MM.1S (cell line): ENCODE results near the gene PCDHGB1.

ENCODE experiments used
- DNase-seq: peaks from one replicate; pipeline ENCODE4 v3.0.0-alpha.2; 2015
- H2AFZ ChIP-seq: fragments of 300-600 bp; sonication (generic); 2 replicates; pipeline ENCODE4 v1.6.0; 2016; ENCODE audit warnings: antibody characterized with exemption, low read length
- H3F3A ChIP-seq: fragments of 300-600 bp; sonication (generic); 2 replicates; pipeline ENCODE4 v1.6.1; 2016; ENCODE audit warnings: mild to moderate bottlenecking, antibody characterized with exemption, low read length, moderate library complexity, mixed read lengths; ENCODE audit not compliant: insufficient read depth
- H3K27ac ChIP-seq: fragments of 300-600 bp; sonication (generic); 2 replicates; pipeline ENCODE4 v1.5.1; 2016; ENCODE audit warnings: mild to moderate bottlenecking, low read length
- H3K27me3 ChIP-seq: fragments of 300-600 bp; sonication (generic); replicated peaks from 2 replicates; pipeline ENCODE4 v1.6.0; 2016; ENCODE audit warnings: low read length; ENCODE audit not compliant: insufficient read depth
- H3K36me3 ChIP-seq: fragments of 300-600 bp; sonication (generic); replicated peaks from 2 replicates; pipeline ENCODE4 v1.6.1; 2016; ENCODE audit warnings: mild to moderate bottlenecking, low read length, mixed read lengths; ENCODE audit not compliant: insufficient read depth
- H3K4me1 ChIP-seq: fragments of 300-600 bp; sonication (generic); 2 replicates; pipeline ENCODE4 v1.6.1; 2016; ENCODE audit warnings: low read length, mixed read lengths
- H3K4me2 ChIP-seq: fragments of 300-600 bp; sonication (generic); 2 replicates; pipeline ENCODE4 v1.6.0; 2016; ENCODE audit warnings: low read depth, low read length
- H3K4me3 ChIP-seq: fragments of 300-600 bp; sonication (generic); 2 replicates; pipeline ENCODE4 v1.5.1; 2016; ENCODE audit warnings: low read length, mixed read lengths
- H3K79me2 ChIP-seq: fragments of 300-600 bp; sonication (generic); 2 replicates; pipeline ENCODE4 v1.6.1; 2016; ENCODE audit warnings: mixed run types, low read length, mixed read lengths
- H3K9ac ChIP-seq: fragments of 300-600 bp; sonication (generic); 2 replicates; pipeline ENCODE4 v1.6.1; 2016; ENCODE audit warnings: low read length, mixed read lengths
- H3K9me2 ChIP-seq: fragments of 300-600 bp; sonication (generic); replicated peaks from 2 replicates; pipeline ENCODE4 v1.6.1; 2016; ENCODE audit warnings: mild to moderate bottlenecking, low read length, mixed read lengths; ENCODE audit not compliant: insufficient read depth
- H3K9me3 ChIP-seq: fragments of 300-600 bp; sonication (generic); replicated peaks from 2 replicates; pipeline ENCODE4 v1.6.1; 2016; ENCODE audit warnings: mild to moderate bottlenecking, low read length, mixed read lengths; ENCODE audit not compliant: insufficient read depth
- H4K20me1 ChIP-seq: fragments of 300-600 bp; sonication (generic); 2 replicates; pipeline ENCODE4 v1.6.1; 2016; ENCODE audit warnings: mild to moderate bottlenecking, low read length, moderate library complexity, mixed read lengths; ENCODE audit not compliant: insufficient read depth
- EZH2 ChIP-seq: fragments of 300-600 bp; sonication (generic); optimal IDR thresholded peaks from 2 replicates; pipeline ENCODE3; 2017; ENCODE audit warnings: low read depth, mild to moderate bottlenecking, antibody characterized with exemption, low read length, mixed read lengths
- EZH2phosphoT487 ChIP-seq: fragments of 300-600 bp; sonication (generic); IDR thresholded peaks from 2 replicates; pipeline ENCODE4 v1.6.1; 2018; ENCODE audit warnings: antibody characterized with exemption, low read length
- TF ChIP-seq, protein P1 (sequence below): fragments of 300-600 bp; sonication (generic); IDR thresholded peaks from 2 replicates; pipeline ENCODE4 v1.5.1; 2016; ENCODE audit warnings: antibody characterized with exemption, low read length, mixed read lengths

PCDHGB1 gene

DNA sequence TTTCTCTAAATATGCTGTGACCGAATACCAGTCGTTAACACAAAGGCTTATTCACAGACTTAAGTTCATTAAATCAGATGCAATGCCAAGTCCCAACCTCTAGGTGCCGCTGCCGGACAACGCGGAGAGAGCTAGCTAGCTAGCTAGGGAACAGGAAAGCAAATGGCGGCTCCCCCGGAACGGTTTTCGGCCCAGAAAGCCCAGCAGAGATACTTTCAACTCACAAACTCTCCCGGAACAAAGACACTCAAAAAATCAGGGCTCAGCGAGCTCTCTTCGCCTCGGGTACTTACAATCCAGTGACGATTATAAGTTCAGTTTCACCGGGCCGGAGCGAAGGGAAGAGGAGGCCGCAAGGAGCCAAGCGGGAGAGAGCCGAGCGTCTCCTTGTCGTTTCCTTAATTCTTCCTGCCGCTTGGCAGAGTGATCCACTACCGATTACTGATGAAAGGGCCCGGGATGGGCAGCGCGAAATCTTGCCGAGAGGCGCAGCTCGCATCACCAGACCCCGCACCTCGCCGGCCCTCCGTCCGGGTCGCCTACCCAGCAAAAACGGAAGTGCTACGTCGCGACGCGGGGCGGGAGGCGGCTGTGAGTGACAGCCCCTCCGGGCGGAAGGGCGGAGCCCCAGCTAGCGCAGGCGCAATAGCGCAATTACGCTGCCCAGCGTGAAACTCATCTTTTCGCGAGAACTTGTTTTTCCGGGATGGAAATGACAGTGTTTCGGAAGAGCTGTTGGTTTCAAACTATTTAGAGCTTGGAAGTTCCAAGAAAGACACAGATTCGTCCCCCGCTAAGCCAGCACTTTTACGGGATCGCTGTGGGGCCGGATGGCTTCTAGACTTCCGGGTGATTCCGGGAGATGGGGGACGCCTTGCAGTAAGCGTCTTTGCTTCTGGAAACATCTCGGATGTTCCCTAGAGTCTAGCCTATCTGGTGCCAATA, 29.4 kb upstream of the PCDHGB1 start, which contains the start of gene TAF7:
Gene TAF7, minus strand, starts transcription at position 560 of the 945 bp plus-strand sequence. CDS start 740 bp downstream, outside the sequence.
- Histone ChIP-seq H3K9me3 (peaks cover 12% of the 10 kb centered on the region; the same call in 1 of the 2 replicates), H3K9ac (peak within 1 kb of the TSS; percentile 88), H2AFZ (peak within 1 kb of the TSS; percentile 92), H3K27me3 (0 out of 2 replicates have a peak, but pooled peaks cover 5% of the 10 kb centered on the region), H3K79me2 (peaks cover 30% of the 10 kb centered on the region), H3K9me2 (no peaks in the 10 kb centered on the region), H4K20me1 (no peaks in the 10 kb centered on the region), H3K4me2 (peak within 1 kb of the TSS; percentile 63), H3F3A (peaks cover 5% of the 10 kb centered on the region; the same call in 1 of the 2 replicates), H3K4me1 (peaks cover 6% of the 10 kb centered on the region), H3K27ac (peak within 1 kb of the TSS; percentile 83), H3K4me3 (peak within 1 kb of the TSS; percentile 76), H3K36me3 (peaks cover 22% of the 10 kb centered on the region)
- peak; percentile 96 for DNase-seq
- TF ChIP-seq, protein P1, sequence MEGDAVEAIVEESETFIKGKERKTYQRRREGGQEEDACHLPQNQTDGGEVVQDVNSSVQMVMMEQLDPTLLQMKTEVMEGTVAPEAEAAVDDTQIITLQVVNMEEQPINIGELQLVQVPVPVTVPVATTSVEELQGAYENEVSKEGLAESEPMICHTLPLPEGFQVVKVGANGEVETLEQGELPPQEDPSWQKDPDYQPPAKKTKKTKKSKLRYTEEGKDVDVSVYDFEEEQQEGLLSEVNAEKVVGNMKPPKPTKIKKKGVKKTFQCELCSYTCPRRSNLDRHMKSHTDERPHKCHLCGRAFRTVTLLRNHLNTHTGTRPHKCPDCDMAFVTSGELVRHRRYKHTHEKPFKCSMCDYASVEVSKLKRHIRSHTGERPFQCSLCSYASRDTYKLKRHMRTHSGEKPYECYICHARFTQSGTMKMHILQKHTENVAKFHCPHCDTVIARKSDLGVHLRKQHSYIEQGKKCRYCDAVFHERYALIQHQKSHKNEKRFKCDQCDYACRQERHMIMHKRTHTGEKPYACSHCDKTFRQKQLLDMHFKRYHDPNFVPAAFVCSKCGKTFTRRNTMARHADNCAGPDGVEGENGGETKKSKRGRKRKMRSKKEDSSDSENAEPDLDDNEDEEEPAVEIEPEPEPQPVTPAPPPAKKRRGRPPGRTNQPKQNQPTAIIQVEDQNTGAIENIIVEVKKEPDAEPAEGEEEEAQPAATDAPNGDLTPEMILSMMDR: peak; percentile 92
- TF ChIP-seq EZH2phosphoT487: no peak

DNA sequence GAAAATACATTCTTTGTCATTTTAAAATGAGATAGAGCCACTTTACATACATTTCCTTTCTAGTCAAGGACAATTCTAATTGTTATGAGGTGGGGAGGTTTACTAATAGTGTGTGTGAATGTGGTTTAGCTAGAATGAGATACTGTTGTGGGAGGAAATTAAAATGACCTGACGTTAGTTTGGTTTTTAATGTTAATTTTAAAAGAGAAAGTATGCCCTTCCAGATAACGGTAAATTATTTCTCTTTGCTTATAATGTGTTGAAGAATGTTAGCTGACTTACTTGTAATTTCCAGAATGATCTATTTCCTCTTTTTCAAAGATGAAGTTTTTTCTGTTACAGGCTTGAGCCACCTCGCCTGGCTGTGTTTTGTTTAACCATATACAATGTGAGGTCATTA, 27.6 kb upstream of the PCDHGB1 start:
- peaks cover 5% of the 10 kb centered on the region; the same call in 1 of the 2 replicates for H3F3A ChIP-seq
- peaks cover 12% of the 10 kb centered on the region; the same call in 1 of the 2 replicates for H3K9me3 ChIP-seq
- TF ChIP-seq, protein P1: no peak
- TF ChIP-seq EZH2 (no peak), EZH2phosphoT487 (no peak)

DNA sequence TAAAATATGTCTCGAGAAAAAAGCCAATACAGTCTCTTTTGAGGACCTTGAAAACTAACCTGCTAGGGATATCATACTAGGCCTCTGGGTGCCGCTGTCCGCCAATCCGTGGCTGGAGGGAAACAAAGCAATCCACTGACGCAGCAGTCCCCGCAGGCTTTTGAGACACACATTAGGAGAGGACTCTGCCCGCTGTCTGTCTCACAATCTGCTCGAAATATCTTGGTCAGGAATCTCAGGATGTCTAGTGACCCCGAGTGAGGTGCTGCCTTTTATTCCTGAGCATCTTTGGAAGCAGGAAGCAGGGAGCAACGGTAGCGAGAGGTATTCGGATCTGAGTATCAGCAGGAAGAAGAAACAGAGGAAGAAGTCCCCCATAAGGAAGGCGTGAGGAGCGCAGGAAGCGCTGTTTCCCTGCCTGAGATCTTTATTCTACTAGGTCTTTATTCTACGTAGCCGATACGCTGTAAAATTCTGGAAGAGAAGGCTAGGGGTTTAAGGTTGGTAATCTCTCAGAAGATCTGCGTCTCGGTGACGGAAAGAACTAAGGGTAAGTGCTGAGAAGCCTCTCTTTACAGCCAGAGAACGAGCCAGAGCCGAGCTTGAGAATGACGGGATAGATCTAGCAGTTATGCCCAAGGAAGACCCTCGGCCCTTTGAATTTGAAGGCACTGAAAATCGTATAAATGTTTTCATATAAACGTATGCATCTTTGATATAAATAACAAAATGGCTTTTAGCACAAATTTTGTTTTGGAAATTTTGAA, 23.6 kb upstream of the PCDHGB1 start:
- Histone ChIP-seq H3K79me2 (no peaks in the 10 kb centered on the region), H2AFZ (no peak overlapping the region), H3K36me3 (no peaks in the 10 kb centered on the region), H3K9me2 (no peaks in the 10 kb centered on the region), H3K9ac (no peak overlapping the region), H3K4me1 (no peaks in the 10 kb centered on the region), H3K27ac (no peak overlapping the region), H3K9me3 (no peaks in the 10 kb centered on the region), H4K20me1 (no peaks in the 10 kb centered on the region), H3K4me3 (no peak overlapping the region), H3K27me3 (0 out of 2 replicates have a peak, but pooled peaks cover 5% of the 10 kb centered on the region), H3K4me2 (no peak overlapping the region), H3F3A (no peaks in the 10 kb centered on the region)
- no peak for DNase-seq
- no peak for TF ChIP-seq EZH2phosphoT487
- TF ChIP-seq, protein P1: no peak

More for the DNA sequence above, 27.6 kb upstream of the PCDHGB1 start:
- no peaks in the 10 kb centered on the region for H4K20me1 ChIP-seq
- H3K27ac ChIP-seq: no peak overlapping the region
- peaks cover 22% of the 10 kb centered on the region for H3K36me3 ChIP-seq
- H3K4me1 ChIP-seq: peaks cover 6% of the 10 kb centered on the region
- H3K9me2 ChIP-seq: no peaks in the 10 kb centered on the region
- no peak overlapping the region for H3K9ac ChIP-seq
- H2AFZ ChIP-seq: no peak overlapping the region
- 0 out of 2 replicates have a peak, but pooled peaks cover 5% of the 10 kb centered on the region for H3K27me3 ChIP-seq
- no peak for DNase-seq
- no peak overlapping the region for H3K4me3 ChIP-seq
- H3K4me2 ChIP-seq: no peak overlapping the region
- peaks cover 28% of the 10 kb centered on the region for H3K79me2 ChIP-seq
